Fibroblast of the aortic adventitia (primary cell): ENCODE data around the gene NLK. TPM values are rescaled to one million over a fixed set of nuclear protein-coding genes. Genes with fewer than 3 reads are reported as not detected.
A peak's percentile ranks its signal among the peaks of the same experiment; 100 is the strongest.

ENCODE experiments used
- DNase-seq: peaks from one replicate; pipeline ENCODE4 v3.0.0-alpha.2; 2010; ENCODE audit warnings: low read depth
- H3K4me3 ChIP-seq: 2 replicates; pipeline ENCODE4 v1.5.1; 2011; ENCODE audit warnings: low read depth, mild to moderate bottlenecking, control low read depth, low read length, moderate library complexity
- CTCF ChIP-seq: IDR thresholded peaks from 2 replicates; pipeline ENCODE4 v1.5.1; 2011; ENCODE audit warnings: mild to moderate bottlenecking, low read length, control low read depth, inconsistent platforms; ENCODE audit not compliant: insufficient read depth
- total RNA-seq: library from RNA; depleted of rRNA; stranded (reverse); fragments of >200 nt; gene quantifications from 2 replicates; pipeline ENCODE4 v1.2.3, GENCODE V29; 2012; ENCODE audit warnings: low replicate concordance

Gene NLK
- total RNA-seq, 1 donor, result 12.2 TPM

- TF ChIP-seq CTCF, result no peak
- no peak overlapping the region for H3K4me3 ChIP-seq
- DNase-seq, result no peak
Observed at GRCh38 chr17:28159004-28159403, 116.5 kb downstream of the NLK start.

GRCh38 chr17:28159924-28160323 lies 117.4 kb downstream of the NLK start:
- no peak overlapping the region for H3K4me3 ChIP-seq
- TF ChIP-seq CTCF, result no peak

GRCh38 chr17:28160610-28161009 lies 118.1 kb downstream of the NLK start:
- no peak for DNase-seq
- no peak overlapping the region for H3K4me3 ChIP-seq
- TF ChIP-seq CTCF, result no peak

More at GRCh38 chr17:28159924-28160323, 117.4 kb downstream of the NLK start:
- DNase-seq, result no peak

GRCh38 chr17:28161311-28161710 lies 118.8 kb downstream of the NLK start:
- no peak overlapping the region for H3K4me3 ChIP-seq
- no peak for TF ChIP-seq CTCF
- no peak for DNase-seq

- no peak overlapping the region for H3K4me3 ChIP-seq
- DNase-seq, result no peak
- no peak for TF ChIP-seq CTCF
Observed at GRCh38 chr17:28166478-28166877, 124.0 kb downstream of the NLK start.

- no peak for TF ChIP-seq CTCF
- H3K4me3 ChIP-seq, result no peak overlapping the region
- DNase-seq, result no peak
Observed at GRCh38 chr17:28169621-28170349, 127.3 kb downstream of the NLK start.

GRCh38 chr17:28170771-28171170 lies 128.3 kb downstream of the NLK start:
- H3K4me3 ChIP-seq, result no peak overlapping the region
- peak; percentile 17 for DNase-seq
- TF ChIP-seq CTCF, result no peak
